Mesodermal cell (in vitro differentiated cells): ENCODE measurements around the gene TBC1D22A.

Source experiments
- H3K27ac ChIP-seq: 2 replicates; pipeline ENCODE4 v1.7.0; 2013; ENCODE audit warnings: mild to moderate bottlenecking, low read depth, low read length, moderate library complexity; ENCODE audit not compliant: severe bottlenecking
- H3K36me3 ChIP-seq: 2 replicates; pipeline ENCODE4 v1.7.1; 2013; ENCODE audit warnings: mild to moderate bottlenecking, low read length, moderate library complexity; ENCODE audit not compliant: control insufficient read depth, insufficient read depth
- H3K4me1 ChIP-seq: one replicate; pipeline ENCODE4 v1.7.1; 2013; ENCODE audit warnings: mild to moderate bottlenecking, low read length; ENCODE audit not compliant: insufficient read depth, control insufficient read depth, poor library complexity, severe bottlenecking
- H3K4me3 ChIP-seq: 2 replicates; pipeline ENCODE4 v1.7.0; 2013; ENCODE audit warnings: low read length, control low read depth, mild to moderate bottlenecking; ENCODE audit not compliant: insufficient read depth, poor library complexity, severe bottlenecking; ENCODE audit errors: extremely low read depth
- H3K9me3 ChIP-seq: 2 replicates; pipeline ENCODE4 v1.7.1; 2013; ENCODE audit warnings: mild to moderate bottlenecking, low read length, moderate library complexity; ENCODE audit not compliant: control insufficient read depth
- WGBS, 2 experiments: methylation state at CpG; one replicate each; pipeline ENCODE4 v1.1.5; 2013; ENCODE audit warnings: missing lambda C conversion rate in 2 of 2; ENCODE audit not compliant: insufficient coverage in 2 of 2; 5-methylcytosine and 5-hydroxymethylcytosine counted together

TBC1D22A gene

GRCh38 chr22:46827136-46827780 is 64.8 kb downstream of the TBC1D22A start:
- Histone ChIP-seq H3K9me3 (no peaks in the 10 kb centered on the region), H3K4me1 (peaks cover 23% of the 10 kb centered on the region), H3K4me3 (no peak overlapping the region), H3K27ac (no peak overlapping the region), H3K36me3 (peaks cover 28% of the 10 kb centered on the region)
- WGBS, 2 experiments, result 82 to 85% methylated on average over 25 of the region's 25 CpGs

- H3K27ac ChIP-seq, result no peak overlapping the region
- H3K9me3 ChIP-seq, result no peaks in the 10 kb centered on the region
- 95 to 97% methylated on average over 9 to 11 of the region's 12 CpGs for WGBS, 2 experiments
- peaks cover 28% of the 10 kb centered on the region for H3K36me3 ChIP-seq
- H3K4me1 ChIP-seq, result peaks cover 23% of the 10 kb centered on the region
- H3K4me3 ChIP-seq, result no peak overlapping the region
Observed at GRCh38 chr22:46827781-46828180, 65.3 kb downstream of the TBC1D22A start.

- Histone ChIP-seq H3K4me3 (no peak overlapping the region), H3K27ac (no peak overlapping the region), H3K36me3 (peaks cover 24% of the 10 kb centered on the region), H3K4me1 (peaks cover 23% of the 10 kb centered on the region), H3K9me3 (no peaks in the 10 kb centered on the region)
- 98% methylated on average over 9 of the region's 9 CpGs for WGBS, 2 experiments
Observed at GRCh38 chr22:46828323-46828900, 66.0 kb downstream of the TBC1D22A start.

GRCh38 chr22:46829117-46829891 is 66.9 kb downstream of the TBC1D22A start:
- peaks cover 23% of the 10 kb centered on the region for H3K4me1 ChIP-seq
- H3K4me3 ChIP-seq, result no peak overlapping the region
- WGBS, 2 experiments, result 82% methylated on average over 6 to 12 of the region's 12 CpGs
- H3K9me3 ChIP-seq, result no peaks in the 10 kb centered on the region
- peaks cover 29% of the 10 kb centered on the region for H3K36me3 ChIP-seq
- peak overlapping the region; percentile 52 for H3K27ac ChIP-seq

GRCh38 chr22:46829941-46830715 is 67.7 kb downstream of the TBC1D22A start:
- H3K36me3 ChIP-seq, result peaks cover 31% of the 10 kb centered on the region
- H3K27ac ChIP-seq, result peak overlapping the region; percentile 52
- peaks cover 23% of the 10 kb centered on the region for H3K4me1 ChIP-seq
- peaks cover 8% of the 10 kb centered on the region for H3K9me3 ChIP-seq
- no peak overlapping the region for H3K4me3 ChIP-seq
- WGBS, 2 experiments, result 91 to 95% methylated on average over 12 to 13 of the region's 15 CpGs

GRCh38 chr22:46830841-46831240 is 68.4 kb downstream of the TBC1D22A start:
- H3K27ac ChIP-seq, result no peak overlapping the region
- WGBS, 2 experiments, result 94 to 96% methylated on average over 8 of the region's 8 CpGs
- peaks cover 14% of the 10 kb centered on the region for H3K9me3 ChIP-seq
- no peak overlapping the region for H3K4me3 ChIP-seq
- peaks cover 36% of the 10 kb centered on the region for H3K36me3 ChIP-seq
- peaks cover 23% of the 10 kb centered on the region for H3K4me1 ChIP-seq

- peaks cover 23% of the 10 kb centered on the region for H3K4me1 ChIP-seq
- peaks cover 19% of the 10 kb centered on the region for H3K36me3 ChIP-seq
- 38 to 45% methylated on average over 6 of the region's 6 CpGs for WGBS, 2 experiments
- no peak overlapping the region for H3K27ac ChIP-seq
- peaks cover 15% of the 10 kb centered on the region for H3K9me3 ChIP-seq
- H3K4me3 ChIP-seq, result no peak overlapping the region
Observed at GRCh38 chr22:46833228-46833627, 70.8 kb downstream of the TBC1D22A start.

- peaks cover 19% of the 10 kb centered on the region for H3K36me3 ChIP-seq
- H3K9me3 ChIP-seq, result peaks cover 15% of the 10 kb centered on the region
- peaks cover 17% of the 10 kb centered on the region for H3K4me1 ChIP-seq
- no CpG with 5 or more reads among the region's 1 CpG for WGBS, 2 experiments
- H3K27ac ChIP-seq, result no peak overlapping the region
- no peak overlapping the region for H3K4me3 ChIP-seq
Observed at GRCh38 chr22:46834021-46834737, 71.7 kb downstream of the TBC1D22A start.

GRCh38 chr22:46835288-46835687 is 72.8 kb downstream of the TBC1D22A start:
- Histone ChIP-seq H3K36me3 (peaks cover 19% of the 10 kb centered on the region), H3K4me3 (no peak overlapping the region), H3K27ac (no peak overlapping the region), H3K4me1 (peaks cover 7% of the 10 kb centered on the region), H3K9me3 (peaks cover 15% of the 10 kb centered on the region)
- 100% methylated on average over 2 of the region's 2 CpGs; no CpG with 5 or more reads in 1 of the 2 experiments for WGBS, 2 experiments

GRCh38 chr22:46835693-46836092 is 73.2 kb downstream of the TBC1D22A start:
- H3K9me3 ChIP-seq, result peaks cover 15% of the 10 kb centered on the region
- peaks cover 19% of the 10 kb centered on the region for H3K36me3 ChIP-seq
- WGBS, 2 experiments, result 100% methylated on average over 1 of the region's 2 CpGs; no CpG with 5 or more reads in 1 of the 2 experiments
- H3K27ac ChIP-seq, result no peak overlapping the region
- H3K4me1 ChIP-seq, result peaks cover 2% of the 10 kb centered on the region
- no peak overlapping the region for H3K4me3 ChIP-seq
